Neuron (in vitro differentiated cells): ENCODE measurements around the gene NOTCH1.

Experiments used
- H2AFZ ChIP-seq: one replicate; pipeline ENCODE4 v1.6.1; 2013; ENCODE audit warnings: low read depth, mild to moderate bottlenecking, inconsistent platforms, low read length, moderate library complexity
- H3K27me3 ChIP-seq: one replicate; pipeline ENCODE4 v1.6.1; 2013; ENCODE audit warnings: low read length; ENCODE audit not compliant: insufficient read depth
- H3K36me3 ChIP-seq: one replicate; pipeline ENCODE4 v1.6.1; 2013; ENCODE audit warnings: low read length; ENCODE audit not compliant: insufficient read depth
- H3K4me1 ChIP-seq: one replicate; pipeline ENCODE4 v1.6.1; 2013; ENCODE audit warnings: low read length; ENCODE audit not compliant: insufficient read depth
- H3K4me3 ChIP-seq: 2 replicates; pipeline ENCODE4 v1.5.1; 2013; ENCODE audit warnings: mild to moderate bottlenecking, low read length, moderate library complexity
- H3K9me3 ChIP-seq: one replicate; pipeline ENCODE4 v1.6.1; 2013; ENCODE audit warnings: low read length

The NOTCH1 gene

GRCh38 chr9:136525841-136526499 lies 19.9 kb downstream of the NOTCH1 start:
- Histone ChIP-seq H3K4me1 (peaks cover 24% of the 10 kb centered on the region), H3K27me3 (no peaks in the 10 kb centered on the region)

GRCh38 chr9:136525207-136525606 lies 20.6 kb downstream of the NOTCH1 start:
- Histone ChIP-seq H3K4me1 (peaks cover 24% of the 10 kb centered on the region), H2AFZ (no peak overlapping the region), H3K4me3 (no peak overlapping the region), H3K36me3 (peaks cover 28% of the 10 kb centered on the region), H3K9me3 (no peaks in the 10 kb centered on the region), H3K27me3 (no peaks in the 10 kb centered on the region)

More at GRCh38 chr9:136525841-136526499, 19.9 kb downstream of the NOTCH1 start:
- H3K36me3 ChIP-seq, result peaks cover 23% of the 10 kb centered on the region
- no peak overlapping the region for H2AFZ ChIP-seq
- H3K4me3 ChIP-seq, result no peak overlapping the region
- H3K9me3 ChIP-seq, result no peaks in the 10 kb centered on the region

DNA sequence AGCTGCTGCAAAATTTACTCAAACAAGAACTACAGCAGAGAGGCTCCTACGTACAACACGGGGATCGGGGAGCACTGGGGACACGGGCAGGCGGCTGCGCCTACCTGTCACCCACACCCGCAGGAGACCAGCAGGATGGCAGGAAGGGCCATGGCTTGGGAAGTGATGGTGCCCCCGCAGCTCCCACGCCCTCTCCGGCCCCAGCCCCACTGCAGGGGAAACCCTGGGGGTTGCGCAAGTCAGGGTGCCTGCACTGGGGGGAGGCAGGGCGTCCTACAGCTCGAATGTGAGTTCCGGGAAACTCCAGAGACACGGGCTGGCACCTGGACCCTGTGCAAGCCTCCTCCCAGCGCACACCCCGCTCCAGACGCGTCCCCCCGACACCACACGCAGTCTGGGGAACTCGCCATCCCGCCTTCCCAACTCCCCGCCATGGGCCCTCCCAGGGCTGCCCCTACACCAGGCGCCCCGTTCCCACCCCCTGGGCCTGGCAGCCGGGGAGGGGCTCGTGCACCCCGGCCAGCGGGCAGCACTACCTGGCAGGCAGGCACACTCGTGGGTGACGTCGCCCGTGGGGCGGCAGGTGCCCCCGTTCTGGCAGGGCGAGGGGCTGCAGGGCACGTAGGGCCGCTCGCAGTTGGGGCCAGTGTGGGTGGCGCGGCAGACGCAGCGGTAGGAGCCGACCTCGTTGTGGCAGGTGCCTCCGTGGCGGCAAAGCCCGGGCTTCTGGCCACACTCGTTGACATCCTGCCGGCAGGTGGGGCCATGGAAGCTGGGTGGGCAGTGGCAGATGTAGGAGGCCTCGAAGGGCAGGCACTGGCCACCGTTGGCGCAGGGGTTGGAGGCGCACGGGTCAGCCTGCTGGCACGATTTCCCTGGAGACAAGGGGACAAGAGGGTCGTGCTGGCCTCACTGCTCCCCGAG lies 23.3 kb downstream of the NOTCH1 start:
- H3K27me3 ChIP-seq, result no peaks in the 10 kb centered on the region
- peaks cover 17% of the 10 kb centered on the region for H3K4me1 ChIP-seq
- H2AFZ ChIP-seq, result no peak overlapping the region
- peaks cover 49% of the 10 kb centered on the region for H3K36me3 ChIP-seq
- no peaks in the 10 kb centered on the region for H3K9me3 ChIP-seq
- H3K4me3 ChIP-seq, result no peak overlapping the region

DNA sequence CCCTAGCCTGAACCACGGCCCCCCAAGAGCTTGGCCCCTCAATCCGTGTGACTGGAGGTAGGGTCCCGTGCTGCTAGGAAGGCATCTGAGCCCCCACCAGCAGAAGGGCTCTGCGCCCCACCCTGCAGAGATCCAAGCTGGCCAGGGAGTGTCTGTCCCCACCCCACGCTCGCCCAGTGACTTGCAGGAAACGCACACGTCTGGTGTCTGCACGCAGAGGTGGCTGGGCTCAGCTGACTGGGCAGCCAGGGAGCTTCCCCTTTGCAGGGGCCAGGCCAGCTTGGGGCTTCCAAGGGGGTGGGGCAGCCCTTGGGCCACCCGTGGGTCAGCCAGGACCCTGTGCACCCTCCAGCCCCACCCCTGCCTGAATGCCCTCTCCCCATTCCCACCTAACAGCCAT lies 24.3 kb downstream of the NOTCH1 start:
- no peaks in the 10 kb centered on the region for H3K27me3 ChIP-seq
- H3K36me3 ChIP-seq, result peaks cover 56% of the 10 kb centered on the region
- no peak overlapping the region for H2AFZ ChIP-seq
- H3K4me1 ChIP-seq, result peaks cover 12% of the 10 kb centered on the region
- H3K9me3 ChIP-seq, result no peaks in the 10 kb centered on the region
- H3K4me3 ChIP-seq, result no peak overlapping the region

- Histone ChIP-seq H3K9me3 (no peaks in the 10 kb centered on the region), H3K4me1 (peaks cover 6% of the 10 kb centered on the region), H2AFZ (no peak overlapping the region), H3K27me3 (no peaks in the 10 kb centered on the region), H3K36me3 (peaks cover 70% of the 10 kb centered on the region), H3K4me3 (no peak overlapping the region)
Measured at GRCh38 chr9:136520053-136520540, 25.8 kb downstream of the NOTCH1 start.

DNA sequence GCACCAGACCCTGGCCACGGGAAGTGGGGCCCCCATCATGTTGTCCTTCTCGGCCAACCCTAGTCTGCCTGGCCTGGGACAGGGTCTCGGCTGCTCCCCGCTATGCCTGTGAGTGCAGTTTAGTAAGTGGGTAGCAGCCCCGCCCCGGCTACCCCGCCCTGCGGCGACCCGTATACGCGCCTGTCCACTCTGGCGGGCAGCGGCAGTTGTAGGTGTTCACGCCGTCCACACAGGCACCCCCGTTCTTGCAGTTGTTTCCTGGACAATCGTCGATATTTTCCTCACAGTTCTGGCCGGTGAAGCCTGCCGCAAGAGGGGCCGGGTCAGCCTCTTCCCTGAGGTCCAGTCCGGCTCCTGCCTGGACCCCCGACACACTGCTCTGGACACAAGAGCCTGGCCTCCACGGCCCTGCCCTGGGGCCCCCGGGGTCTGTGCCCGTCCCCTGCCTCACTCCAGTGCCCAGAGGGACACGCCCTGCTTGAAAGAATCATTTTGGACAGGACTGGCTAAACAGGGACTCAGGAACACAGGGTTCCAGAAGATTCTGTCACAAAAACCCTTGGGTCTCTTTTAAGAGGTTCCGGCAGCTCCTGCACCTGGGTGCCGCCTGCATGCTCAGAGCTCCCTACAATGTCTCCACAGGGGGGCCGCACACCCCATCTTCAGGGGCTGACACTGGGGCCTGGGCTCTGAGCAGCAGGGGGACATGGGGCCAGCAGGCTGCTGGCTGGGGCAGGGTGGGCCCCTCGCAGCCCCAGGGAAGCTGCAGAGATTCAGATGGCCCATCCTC lies 26.4 kb downstream of the NOTCH1 start:
- no peaks in the 10 kb centered on the region for H3K9me3 ChIP-seq
- no peak overlapping the region for H2AFZ ChIP-seq
- no peaks in the 10 kb centered on the region for H3K27me3 ChIP-seq
- peaks cover 77% of the 10 kb centered on the region for H3K36me3 ChIP-seq
- H3K4me1 ChIP-seq, result peaks cover 6% of the 10 kb centered on the region
- H3K4me3 ChIP-seq, result no peak overlapping the region

DNA sequence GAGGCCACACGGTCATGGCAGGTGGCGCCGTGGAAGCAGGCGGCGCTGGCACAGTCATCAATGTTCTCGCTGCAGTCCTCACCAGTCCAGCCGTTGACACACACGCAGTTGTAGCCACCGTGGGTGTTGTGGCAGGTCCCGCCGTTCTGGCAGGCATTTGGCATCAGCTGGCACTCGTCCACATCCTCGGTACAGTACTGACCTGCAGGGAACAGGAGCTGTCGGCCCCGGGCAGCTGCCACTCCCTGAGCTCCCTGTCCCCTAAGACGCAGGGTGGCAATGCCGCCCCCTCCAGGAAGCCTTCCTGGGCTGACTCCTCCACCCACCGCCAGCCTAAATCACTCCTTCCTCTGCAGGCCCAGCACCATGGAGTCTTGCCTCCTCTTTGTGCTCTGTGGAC lies 27.2 kb downstream of the NOTCH1 start:
- Histone ChIP-seq H3K9me3 (no peaks in the 10 kb centered on the region), H2AFZ (no peak overlapping the region), H3K4me1 (peaks cover 6% of the 10 kb centered on the region), H3K4me3 (no peak overlapping the region), H3K27me3 (no peaks in the 10 kb centered on the region), H3K36me3 (peaks cover 81% of the 10 kb centered on the region)

DNA sequence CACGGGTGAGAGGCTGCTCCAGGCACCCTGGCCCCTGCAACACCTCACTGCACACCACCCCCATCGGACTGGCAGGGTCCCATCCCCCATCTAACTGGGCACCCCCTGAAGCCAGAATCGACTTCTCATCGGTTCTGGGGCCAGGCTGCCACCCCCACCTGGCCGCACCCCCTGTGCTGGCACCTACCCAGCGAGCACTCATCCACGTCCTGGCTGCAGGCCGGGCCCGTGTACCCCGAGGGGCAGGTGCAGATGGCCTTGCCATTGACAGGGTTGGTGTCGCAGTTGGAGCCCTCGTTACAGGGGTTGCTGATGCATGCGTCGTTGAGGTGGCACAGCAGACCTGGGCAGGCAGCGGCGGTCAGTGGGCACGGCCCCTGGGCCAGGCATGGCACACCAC lies 27.9 kb downstream of the NOTCH1 start:
- peaks cover 6% of the 10 kb centered on the region for H3K4me1 ChIP-seq
- H3K9me3 ChIP-seq, result no peaks in the 10 kb centered on the region
- peaks cover 80% of the 10 kb centered on the region for H3K36me3 ChIP-seq
- no peak overlapping the region for H3K4me3 ChIP-seq
- H2AFZ ChIP-seq, result no peak overlapping the region
- H3K27me3 ChIP-seq, result no peaks in the 10 kb centered on the region

GRCh38 chr9:136517012-136517743 lies 28.7 kb downstream of the NOTCH1 start:
- H3K4me3 ChIP-seq, result no peak overlapping the region
- no peaks in the 10 kb centered on the region for H3K27me3 ChIP-seq
- peaks cover 6% of the 10 kb centered on the region for H3K4me1 ChIP-seq
- no peaks in the 10 kb centered on the region for H3K9me3 ChIP-seq
- peaks cover 78% of the 10 kb centered on the region for H3K36me3 ChIP-seq
- H2AFZ ChIP-seq, result no peak overlapping the region

DNA sequence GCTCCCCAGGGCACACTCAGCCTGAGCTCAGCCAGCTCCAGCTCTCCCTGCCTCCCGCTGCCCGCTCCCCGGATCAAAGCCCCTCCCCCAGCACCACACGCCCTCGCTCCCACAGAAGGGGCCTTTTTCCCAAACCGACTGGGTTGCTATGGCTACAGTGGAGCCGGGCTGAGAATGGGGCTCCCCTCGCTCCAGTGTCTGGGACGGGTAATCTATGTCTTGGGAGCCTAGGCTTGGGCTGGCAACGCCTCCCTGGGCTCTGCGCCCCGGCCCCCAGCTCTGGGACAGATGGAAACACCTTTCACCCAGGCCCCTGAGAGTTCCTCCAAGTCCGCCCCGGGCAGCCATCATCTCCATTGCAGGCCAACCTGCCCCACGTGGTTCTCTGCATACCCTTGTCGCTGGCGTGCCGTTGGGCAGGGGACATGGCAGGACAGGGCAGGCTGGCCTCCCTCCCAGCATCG lies 29.6 kb downstream of the NOTCH1 start:
- Histone ChIP-seq H3K36me3 (peaks cover 82% of the 10 kb centered on the region), H3K27me3 (no peaks in the 10 kb centered on the region), H3K4me3 (no peak overlapping the region), H3K4me1 (peaks cover 6% of the 10 kb centered on the region), H2AFZ (no peak overlapping the region), H3K9me3 (no peaks in the 10 kb centered on the region)

DNA sequence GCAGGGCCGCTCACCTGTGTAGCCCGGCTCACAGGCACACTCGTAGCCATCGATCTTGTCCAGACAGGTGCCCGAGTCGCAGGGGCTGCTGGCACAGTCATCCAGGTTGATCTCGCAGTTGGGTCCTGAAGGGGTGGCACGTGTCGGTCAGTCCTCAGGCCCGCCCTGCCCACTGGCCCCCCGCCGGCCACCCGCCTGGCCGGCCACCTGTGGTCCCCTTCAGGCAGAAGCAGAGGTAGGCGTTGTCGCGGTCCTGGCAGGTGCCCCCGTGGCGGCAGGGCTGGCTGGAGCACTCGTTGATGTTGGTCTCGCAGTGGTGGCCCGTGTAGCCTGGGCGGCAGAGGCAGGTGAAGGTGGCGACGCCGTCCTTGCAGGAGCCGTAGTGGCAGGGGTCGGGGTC lies 30.6 kb downstream of the NOTCH1 start:
- peaks cover 6% of the 10 kb centered on the region for H3K4me1 ChIP-seq
- H2AFZ ChIP-seq, result no peak overlapping the region
- no peaks in the 10 kb centered on the region for H3K9me3 ChIP-seq
- H3K36me3 ChIP-seq, result peaks cover 85% of the 10 kb centered on the region
- H3K27me3 ChIP-seq, result no peaks in the 10 kb centered on the region
- H3K4me3 ChIP-seq, result no peak overlapping the region

DNA sequence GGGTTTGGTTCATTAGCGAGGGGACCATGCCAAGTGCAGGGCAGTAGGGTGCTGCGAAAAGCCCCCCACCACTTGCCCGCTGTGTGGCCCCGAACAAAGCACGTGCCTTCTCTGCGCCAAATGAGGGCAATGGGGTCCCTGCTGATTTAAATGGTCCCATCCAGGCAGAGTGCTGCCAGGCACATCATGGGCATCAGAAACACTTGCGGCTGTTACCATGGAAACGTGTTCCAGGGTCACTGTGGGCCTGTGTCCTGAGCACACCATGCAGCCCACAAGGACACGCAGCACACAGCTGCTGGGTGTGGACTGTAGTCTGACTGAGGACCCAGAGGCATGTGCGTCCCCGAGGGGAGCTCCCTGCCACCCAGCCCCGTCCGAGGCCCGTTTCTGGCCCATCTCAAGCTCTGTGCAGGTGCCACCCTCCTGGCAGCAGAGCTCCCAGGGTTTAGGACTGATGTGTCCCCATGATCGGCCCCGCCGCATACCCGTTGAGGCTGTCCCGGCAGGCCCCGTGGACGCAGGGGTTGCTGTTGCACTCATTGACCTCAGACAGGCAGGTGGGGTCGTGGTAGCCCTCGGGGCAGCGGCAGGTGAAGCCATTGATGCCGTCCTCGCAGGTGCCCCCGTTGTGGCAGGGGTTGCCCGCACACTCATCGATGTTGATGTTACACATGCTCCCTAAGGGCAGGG lies 31.7 kb downstream of the NOTCH1 start:
- Histone ChIP-seq H3K4me1 (peaks cover 6% of the 10 kb centered on the region), H3K36me3 (peaks cover 91% of the 10 kb centered on the region), H2AFZ (no peak overlapping the region), H3K9me3 (no peaks in the 10 kb centered on the region), H3K27me3 (no peaks in the 10 kb centered on the region), H3K4me3 (no peak overlapping the region)
